Loucy (cell line): ENCODE results near the gene PPRC1.

ENCODE experiments used
- CTCF ChIP-seq: fragments of 200-600 bp; sonication (generic); conservative IDR thresholded peaks from 2 replicates; pipeline ENCODE4 v1.5.1; 2014; ENCODE audit warnings: mild to moderate bottlenecking, antibody characterized with exemption, low read length
- EZH2phosphoT487 ChIP-seq: fragments of 200-600 bp; IDR thresholded peaks from 2 replicates; pipeline ENCODE4 v1.6.1; 2018; ENCODE audit warnings: antibody characterized with exemption, mild to moderate bottlenecking, moderate library complexity, borderline replicate concordance

- no peak for TF ChIP-seq CTCF
- TF ChIP-seq EZH2phosphoT487, result no peak
Measured at GRCh38 chr10:102198027-102198426, 65.2 kb downstream of the PPRC1 start.
